SK-N-SH (cell line): ENCODE results near the gene AP5B1.

Experiments
- CTCF ChIP-seq: fragments of 200-600 bp; sonication (generic); IDR thresholded peaks from 2 replicates; pipeline ENCODE4 v1.6.1; 2017; ENCODE audit warnings: antibody characterized with exemption, mild to moderate bottlenecking, moderate library complexity
- FOXJ3 ChIP-seq: sonication (generic); formaldehyde crosslinking; IDR thresholded peaks from 2 replicates; pipeline ENCODE4 v1.5.1; 2020; ENCODE audit warnings: mild to moderate bottlenecking, missing genetic modification reagents
- POLR2AphosphoS5 ChIP-seq: IDR thresholded peaks from 2 replicates; pipeline ENCODE4 v1.6.1; 2012; ENCODE audit warnings: low read depth, low read length
- REST ChIP-seq: IDR thresholded peaks from 2 replicates; pipeline ENCODE4 v1.6.1; 2012; ENCODE audit warnings: mild to moderate bottlenecking, low read depth, low read length, moderate library complexity

GRCh38 chr11:65781962-65782815, 1.4 kb upstream of the AP5B1 start:
- TF ChIP-seq FOXJ3 (CRISPR knock-in tag), result no peak
- no peak for TF ChIP-seq CTCF
- TF ChIP-seq POLR2AphosphoS5, result no peak
- no peak for TF ChIP-seq REST
